ENCODE results near the gene PDE4D.
"Not testable (repeated sequence)": the region's sequence is repeated elsewhere in the genome, so short reads cannot be mapped to it uniquely, and the experiment has no call there.

PDE4D gene

DNA sequence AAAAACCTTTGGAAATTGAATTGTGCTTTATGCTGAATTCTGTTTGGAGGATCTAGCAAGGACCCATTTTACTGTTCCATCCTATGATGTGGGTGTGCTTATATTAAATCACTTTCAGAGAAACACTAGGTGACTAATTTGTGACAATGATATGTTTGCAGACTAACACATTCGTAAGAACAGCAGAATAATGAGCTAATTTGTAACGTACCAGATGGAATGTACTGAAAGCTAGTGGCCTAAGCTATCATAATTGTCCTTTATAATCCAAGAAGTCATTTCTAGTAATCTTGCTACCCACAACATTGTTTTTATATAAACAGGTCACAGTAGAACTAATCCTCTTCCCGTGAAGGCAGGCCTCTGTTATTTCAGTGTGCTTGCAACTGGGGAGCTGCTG is 292.5 kb downstream of the PDE4D start:
- DNase-seq: no peak

DNA sequence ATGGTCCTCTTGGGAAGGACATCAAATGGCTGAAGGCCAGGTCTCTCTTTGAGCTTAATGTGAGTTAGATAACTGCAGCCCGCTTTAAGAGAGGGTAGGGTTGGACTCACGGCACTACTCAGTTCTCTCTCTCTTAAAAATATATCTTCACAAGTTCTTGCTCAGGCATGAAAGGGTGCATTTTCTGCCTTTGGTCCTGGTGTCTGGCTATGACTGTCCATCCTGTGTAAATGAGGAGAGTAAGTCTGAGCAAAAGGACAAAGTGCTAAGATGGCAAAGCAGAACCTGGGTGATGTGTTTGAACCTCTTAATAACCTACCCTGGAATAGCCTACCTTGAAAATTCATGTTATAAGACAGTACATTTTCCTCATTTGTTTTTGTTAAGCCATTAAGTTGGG is 293.4 kb downstream of the PDE4D start:
- no peak for DNase-seq

DNA sequence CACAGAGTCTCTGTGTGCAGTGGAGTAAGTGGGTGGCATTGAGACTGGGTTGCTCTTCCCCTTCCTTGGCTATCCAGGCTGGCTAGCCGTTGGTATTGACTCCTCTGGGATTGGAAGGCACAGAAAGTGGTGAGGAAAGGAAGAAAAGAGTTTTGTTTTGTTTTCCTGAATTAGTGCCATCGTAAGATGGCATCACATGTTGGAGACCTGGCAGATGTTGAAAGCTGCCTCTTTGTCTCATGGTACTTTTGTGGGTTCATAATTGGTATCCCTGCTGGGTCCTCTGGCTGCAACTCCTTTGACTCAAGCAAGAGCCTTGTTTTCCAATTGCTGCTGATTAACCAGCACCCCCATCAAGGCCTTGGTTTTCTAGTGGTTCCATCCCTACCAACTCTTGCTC is 293.8 kb downstream of the PDE4D start:
- no peak for DNase-seq

DNA sequence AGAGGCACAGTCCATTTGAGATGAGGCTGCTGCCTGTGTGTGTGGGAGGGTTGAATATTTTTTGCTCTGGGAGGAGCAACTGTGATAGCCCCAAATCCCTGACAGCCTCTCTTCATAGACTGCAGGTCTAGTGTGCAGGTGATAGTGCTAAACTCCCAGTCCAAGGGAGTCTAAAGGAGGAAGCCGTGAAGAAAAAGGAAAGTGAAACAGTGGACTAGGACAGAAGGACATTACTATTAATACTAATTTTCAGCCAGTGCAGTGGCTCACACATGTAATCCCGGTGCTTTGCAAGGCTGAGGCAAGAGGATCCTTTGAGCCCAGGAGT is 295.0 kb downstream of the PDE4D start:
- no peak for DNase-seq

DNA sequence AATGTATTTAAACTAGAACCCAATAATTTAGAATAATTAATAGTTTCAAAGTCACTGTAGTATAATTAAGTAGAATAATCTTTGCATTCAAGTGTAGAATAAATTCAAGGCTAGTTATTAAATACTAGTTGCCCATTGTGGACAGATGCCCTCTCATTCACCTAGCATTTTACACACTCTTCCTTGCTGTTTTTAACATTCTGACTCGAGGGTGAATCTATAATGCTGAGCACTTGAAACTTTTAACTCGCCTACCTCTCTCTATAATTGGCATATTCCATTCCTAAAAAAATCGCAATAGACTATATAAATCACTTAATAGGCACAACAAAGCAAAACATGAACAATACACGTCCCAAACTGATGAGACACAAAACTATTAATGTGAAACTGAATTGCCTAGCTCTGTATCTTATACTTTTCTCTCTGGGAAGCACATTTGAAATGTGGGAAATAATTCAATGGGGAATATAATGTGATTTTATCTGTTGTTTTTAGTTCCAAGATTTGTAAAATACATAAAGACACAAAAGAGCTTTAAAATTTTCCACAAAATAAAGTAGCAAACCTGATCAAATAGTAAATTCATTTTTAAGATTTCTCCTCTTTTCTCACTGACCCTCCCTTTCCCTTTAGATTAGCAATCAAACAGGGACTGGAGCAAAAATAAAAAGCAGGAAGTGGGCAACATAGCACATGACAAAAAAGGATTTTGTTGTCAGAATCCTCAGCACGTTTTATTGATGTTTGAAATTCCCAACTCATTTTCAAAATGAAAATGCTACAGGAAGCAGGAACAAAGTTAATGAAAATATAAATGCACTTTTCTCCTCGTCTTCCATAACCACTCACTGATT is 295.6 kb downstream of the PDE4D start:
- DNase-seq: no peak

DNA sequence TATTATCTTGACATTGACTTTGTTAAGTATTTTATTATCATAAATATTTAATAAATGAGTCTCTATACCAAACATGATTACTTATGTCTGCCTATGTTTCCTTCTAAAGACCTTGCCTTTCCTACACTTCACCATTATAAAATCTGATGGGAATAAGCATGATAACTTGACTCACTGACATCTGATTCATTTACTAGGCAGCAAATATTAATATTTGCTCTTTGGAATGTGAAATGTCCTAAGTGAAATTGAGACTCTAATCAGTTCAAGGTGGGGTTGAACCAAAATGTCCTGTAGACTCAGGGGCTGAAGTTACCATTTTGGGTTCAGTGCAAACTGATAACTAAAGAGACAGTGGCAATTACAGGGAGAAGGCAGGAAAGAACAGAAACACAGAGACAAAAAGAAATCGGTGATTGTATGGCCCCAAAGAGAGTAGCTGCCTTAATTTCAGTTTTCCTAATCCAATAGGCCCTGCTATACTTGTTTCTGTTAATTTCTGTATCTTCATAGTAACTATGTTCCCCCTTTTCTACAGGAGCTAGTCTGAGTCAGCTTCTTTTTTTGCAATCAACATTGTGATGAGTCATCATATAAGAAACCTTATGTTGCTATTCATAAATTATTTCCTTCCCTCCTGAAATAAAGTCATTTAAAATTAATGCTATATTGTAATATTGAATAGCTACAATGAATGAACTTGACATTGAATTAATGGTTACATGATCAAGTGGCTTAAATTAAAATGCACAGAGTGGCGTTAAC is 296.8 kb downstream of the PDE4D start:
- DNase-seq: no peak

DNA sequence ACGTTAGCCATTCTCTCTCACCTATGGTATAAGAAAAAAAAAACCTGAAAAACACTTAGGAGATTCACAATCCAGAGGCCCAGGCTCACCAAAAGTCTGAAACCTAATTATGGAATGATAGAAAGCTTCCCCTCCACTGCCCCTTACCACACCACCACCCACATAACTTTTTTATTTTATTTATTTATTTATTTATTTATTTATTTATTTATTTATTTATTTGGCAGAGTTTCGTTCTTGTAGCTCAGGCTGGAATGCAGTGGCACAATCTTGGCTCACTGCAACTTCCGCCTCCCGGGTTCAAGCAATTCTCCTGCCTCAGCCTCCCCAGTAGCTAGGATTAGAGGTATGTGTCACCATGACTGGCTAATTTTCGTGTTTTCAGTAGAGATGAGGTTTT is 299.4 kb downstream of the PDE4D start:
- DNase-seq: not testable (repeated sequence)

DNA sequence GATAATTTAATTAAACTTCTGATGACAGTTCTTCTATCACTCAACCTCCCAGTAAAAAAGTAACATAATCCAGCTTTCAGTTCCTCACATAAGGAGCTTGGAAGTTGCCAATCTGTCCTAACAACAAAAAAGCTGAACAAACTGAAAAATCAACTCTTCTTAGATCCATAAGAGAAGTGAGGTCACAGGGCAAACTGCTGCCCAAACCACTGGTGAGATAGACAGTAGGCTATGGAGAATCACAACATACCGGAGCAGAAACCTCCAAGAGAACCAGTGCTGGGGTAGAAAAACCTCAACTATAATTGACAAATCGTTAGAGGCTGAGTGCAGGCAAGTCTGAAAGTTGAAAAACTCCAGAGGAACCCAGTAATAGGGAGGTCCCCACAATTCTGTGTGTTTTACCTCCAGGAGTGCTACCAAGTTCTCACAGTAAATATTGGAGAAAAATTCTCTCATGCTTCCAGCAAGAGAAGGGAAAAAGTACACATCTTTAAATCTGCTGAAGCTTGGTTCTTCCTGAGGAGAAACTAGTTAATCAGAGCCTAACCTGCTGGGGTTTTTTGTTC is 300.0 kb downstream of the PDE4D start:
- DNase-seq: no peak

DNA sequence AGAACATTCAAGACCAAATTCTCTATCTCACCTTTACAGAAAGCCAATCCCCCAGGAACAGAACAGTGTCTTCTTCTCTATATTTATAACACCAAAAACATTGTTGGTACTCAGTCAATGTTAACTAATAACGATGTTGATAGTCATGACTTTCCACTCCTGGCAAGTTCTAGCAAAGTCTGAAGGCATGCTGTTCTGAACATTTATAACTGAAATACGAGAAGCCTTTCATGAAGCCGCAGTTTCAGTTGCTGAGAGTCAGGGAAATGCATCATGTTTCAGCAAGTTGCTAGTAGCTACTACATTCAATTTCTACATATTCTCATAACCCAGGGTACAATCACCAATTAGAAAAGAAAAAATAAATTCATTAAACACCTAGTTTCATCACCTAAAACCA is 301.4 kb downstream of the PDE4D start:
- no peak for DNase-seq

DNA sequence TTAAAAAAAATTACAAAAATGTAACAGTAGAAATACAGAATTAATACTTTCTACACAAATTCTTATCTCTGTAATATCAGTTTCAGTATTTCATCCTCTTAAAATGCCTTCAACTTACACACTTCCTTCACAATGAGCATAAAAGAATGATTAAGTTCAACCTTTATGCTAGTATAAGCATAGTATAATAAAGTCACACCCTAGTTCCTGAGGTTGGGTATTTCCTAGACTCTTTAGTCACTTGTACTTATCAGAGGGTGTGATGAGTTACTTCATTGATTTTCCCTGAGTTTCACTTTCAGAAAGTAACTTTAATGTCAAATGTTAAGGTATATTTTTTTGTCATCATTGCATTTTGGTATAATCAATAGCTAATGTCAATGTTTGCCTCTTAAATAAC is 302.4 kb downstream of the PDE4D start:
- DNase-seq: no peak

DNA sequence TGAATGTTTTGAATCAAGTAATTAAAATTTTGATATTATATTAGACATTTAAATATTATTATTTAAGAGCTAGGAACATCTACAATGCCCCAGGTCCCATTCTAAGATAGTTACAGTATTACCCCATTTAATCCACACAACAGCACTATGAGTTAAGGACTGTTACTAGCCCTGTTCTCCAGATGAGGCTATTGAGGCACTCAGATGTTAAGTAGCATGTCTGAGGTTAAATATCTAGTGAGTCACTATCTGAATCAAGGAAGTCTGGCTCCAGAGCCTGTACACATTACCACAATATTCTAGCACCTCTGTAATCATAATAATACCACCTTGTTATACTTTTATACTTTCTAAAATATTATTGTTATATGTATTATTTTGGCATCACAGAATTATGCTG is 304.6 kb downstream of the PDE4D start:
- no peak for DNase-seq

DNA sequence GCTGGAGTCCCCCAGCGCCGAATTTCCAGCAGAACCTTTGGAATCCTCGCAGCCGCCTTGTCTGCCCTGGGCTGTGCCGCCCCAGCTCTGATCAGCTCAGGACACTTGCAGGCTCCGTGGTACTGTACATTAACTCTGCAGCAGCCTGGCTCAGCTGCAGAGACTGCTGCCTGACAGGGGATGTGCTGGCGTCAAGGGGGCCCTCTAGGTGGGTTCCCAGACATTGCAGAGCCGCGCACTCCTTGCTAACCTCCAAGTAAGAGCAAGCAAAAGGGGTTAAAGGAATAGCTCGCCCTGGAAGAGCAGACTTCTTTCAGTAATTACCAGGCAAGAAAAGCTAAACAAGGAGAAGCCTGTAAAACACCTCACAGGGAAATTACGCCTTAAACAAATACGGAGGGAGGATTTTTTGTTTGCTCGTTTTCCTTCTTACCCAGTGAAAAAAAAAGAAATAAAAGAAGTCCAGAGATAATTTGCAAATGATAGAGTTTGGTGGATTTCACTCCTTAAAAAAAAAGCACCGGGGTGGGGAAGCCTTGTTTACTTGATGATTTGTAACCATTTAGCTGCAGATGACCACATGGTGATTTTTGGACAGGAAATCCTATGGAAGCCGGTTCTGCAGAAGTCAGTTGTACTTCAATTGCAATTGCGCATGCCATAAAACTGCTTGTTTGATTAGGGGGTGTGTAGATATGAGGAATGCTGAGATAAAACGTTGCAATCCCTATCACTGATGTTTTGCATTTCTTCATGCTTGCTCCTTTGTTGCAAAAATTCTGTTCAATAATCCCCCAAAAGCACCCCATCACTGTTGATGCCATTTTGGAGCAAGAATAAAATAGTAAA is 305.8 kb downstream of the PDE4D start:
- DNase-seq: no peak

DNA sequence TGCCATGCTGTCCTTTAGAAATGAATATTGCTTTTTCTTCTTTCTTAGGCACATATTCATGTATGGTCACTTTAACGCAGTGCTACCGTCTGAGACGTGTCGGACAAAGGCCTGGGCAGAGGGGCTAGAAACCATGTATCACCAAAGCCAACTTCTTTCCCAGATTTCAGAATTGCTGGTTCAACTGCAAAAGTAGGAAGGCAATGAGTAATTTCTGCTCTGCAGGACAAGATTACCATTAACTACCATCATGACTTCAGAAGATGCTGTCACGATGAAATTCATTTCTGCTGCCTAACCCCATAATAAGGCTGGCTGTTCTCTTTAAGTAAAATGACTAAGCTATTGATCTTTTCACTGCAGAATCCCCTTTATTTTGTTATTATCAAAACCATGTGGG is 306.7 kb downstream of the PDE4D start:
- no peak for DNase-seq

DNA sequence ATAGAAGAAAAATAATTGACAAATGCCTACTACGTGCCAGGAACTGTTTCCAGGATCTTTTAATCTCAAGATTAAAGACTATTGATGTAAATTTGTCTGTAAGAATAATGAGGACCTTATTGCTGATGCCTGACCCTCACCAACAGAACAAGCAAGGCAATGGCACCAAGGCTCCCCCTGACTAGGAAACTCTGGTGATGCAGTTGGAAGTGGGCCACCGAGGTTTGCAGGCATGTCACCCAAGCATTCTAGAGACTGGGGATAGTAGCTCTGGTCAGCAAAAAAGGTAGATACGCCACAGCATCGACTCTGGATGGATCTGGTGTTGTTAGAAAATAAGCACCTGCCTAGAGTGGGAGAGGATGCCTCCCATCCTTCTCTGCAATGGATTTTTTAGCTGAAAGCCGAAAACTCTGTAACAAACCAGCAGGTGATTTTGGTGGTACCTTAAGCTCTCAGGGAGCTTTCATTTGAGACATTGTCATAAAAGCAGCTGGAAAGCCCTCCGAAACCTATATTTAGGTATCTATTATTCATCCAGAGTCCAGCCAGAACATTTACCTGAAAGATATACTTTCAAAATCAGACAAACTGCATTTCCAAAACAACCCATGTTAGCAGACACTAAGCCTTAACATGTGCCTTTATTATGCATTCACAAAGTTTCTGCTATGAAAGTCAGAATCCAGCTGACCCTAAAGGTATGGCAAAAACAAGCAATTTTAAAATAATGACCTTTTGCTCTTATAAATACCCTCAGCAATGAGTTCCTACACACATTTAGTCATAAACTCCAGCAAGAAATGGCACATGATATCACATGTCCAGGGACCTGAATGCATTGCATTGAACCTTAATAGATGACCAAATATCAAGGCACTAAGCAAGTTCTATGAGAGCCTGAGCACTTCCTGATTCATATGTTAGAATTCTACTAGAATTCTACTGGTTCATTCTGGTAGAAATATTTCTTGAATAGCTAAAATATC is 308.4 kb downstream of the PDE4D start:
- no peak for DNase-seq

DNA sequence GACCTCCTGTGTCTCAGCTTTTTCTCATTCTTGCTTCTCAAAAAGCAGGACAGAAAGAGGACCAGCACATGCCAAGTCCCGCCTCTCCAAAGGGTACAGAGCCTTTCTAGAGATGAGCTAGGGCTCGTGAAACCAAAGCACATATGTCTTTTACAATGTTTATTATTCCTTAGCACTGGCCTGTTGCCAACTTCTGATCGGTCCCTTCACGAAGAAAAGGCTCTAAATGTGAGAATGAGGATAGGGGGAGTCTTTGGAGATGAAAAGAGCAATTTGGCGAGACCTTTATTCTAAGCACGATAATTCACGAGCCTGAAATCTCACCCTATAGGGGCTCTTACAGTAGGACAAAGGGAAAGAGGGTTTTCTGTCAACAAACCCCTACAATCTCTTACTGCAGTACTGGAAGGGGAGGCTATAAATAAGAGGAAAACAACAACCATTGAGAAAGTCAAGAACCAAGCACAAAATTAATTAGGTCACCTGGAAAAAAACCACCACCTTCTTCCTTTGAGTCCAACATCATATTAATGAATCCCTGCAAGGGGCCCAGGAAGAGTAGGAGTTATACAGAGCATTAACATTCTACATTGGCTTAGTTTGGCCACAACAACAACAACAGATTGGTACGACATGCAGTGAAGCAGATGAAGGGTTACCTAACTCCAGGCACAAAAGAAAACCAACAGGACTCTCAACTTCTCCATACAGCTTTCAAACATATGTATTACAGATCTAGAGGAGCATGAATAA is 309.5 kb downstream of the PDE4D start:
- no peak for DNase-seq

DNA sequence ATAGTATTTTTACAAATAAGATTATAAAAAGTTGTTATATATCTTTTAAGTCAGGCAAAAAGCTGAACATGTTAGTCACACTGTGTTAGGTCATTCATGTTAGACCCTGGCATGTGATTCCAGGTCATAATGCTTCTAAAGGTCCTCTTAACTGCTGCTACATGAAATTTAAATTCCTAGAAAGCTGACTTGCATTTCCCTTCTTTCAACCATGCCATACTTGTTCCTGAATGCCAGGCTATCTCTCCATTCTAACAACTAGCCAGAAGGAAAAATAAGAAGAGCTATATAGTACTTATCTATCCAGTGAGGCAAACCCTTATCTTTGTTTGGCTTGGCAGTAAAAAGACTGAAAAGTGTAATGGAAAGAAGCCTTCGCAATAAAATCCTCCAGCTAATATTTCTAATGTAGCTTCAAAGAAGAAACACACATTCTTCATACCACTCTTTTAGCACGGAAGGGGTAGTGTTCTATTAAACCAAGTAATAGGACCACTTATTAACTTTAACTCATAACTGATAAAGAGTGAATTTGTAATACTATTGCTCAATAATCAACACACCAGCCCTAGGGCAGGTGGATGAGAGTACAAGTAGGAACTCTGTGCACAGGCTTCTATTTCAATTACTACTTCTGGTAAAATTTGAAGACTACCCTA is 310.2 kb downstream of the PDE4D start:
- no peak for DNase-seq

DNA sequence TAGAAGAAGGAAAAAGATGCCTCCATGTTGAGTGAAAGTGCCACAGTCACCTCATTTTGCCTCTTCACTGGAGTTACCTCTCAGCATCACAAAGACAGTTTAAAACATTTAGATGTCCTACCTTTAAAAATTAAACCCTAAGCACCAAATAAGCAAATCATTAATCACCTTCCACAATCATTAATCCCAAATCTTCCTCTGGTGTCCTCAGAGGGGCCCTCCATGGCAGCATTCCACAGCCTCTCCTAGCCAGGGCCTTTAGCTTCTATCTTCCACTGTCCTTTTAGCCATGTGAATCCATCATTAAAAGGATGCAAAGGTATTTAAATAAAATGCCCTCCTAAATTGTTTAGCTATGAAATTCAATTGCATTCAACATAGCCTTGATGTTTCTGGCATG is 310.8 kb downstream of the PDE4D start:
- DNase-seq: no peak

DNA sequence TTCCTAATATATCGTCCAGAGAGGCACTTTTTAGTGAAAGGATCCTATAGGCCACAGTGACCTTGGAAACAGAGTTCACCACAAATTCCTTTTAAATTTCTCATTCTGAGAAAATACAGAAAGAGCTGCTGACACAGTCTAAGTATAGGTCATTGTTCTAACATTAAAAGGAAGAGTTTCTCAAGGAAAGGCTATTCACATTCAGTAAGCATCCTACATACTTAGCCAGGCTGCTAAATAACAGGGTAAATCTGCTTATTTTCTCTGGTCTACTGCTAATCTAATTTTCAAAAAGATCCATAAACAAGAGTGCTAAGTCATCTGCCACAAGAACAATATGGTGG is 313.7 kb downstream of the PDE4D start:
- DNase-seq: no peak

DNA sequence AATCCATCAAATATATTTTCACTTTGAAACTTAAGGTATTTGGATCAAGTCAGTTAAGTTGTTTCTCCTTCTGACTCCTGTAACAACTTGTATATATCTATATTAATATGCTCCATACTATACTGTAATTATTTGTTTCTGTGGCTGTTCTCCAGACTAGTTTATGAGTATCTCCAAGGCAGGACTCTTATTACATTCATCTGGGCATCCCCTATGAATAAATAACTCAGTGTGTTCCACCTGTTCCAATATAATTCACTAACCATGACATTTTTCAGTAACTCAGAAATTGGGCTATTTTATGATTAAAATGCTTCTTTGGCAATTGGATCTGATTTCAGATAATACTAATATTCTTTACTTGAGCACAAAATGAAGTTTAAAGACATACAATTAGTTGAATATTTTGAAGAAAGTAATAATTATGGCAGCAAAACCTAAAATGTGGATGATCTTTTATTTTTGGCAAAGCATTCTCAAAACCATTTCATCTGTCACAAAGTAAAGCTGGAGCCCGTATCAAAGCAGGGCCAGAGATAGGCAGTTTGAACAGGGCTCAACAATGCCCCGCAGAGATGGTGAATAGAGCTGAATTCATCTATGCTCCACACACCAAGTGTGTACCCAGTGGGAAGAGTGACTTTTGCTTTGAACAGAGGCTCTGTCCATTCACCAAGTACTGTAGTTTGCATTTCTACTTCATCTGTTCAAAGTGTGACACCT is 314.3 kb downstream of the PDE4D start:
- DNase-seq: no peak

DNA sequence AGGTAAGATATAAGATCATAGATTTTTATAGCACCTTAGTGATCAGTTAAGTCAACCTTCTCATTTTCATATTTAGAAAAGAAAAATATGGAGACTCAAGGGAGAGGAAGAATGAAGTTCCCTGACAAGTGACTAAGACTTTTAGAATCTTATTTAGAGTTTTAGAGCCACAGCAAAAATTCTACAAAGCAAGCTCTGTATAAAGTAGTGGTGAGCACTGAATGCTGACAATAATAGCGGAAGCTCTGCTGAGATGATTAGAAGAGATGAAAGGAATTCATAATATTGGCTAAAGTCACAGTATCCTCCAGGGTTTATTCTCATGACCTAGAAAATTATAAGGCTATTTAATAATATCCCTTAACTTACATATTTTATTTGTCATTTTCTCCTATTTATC is 316.0 kb downstream of the PDE4D start:
- no peak for DNase-seq
